Esophagus squamous epithelium (tissue), 5 donors: ENCODE results near the gene PAQR8. TPM values are rescaled to one million over a fixed set of nuclear protein-coding genes. Genes with fewer than 3 reads are reported as not detected.

Experiments used
- DNase-seq: peaks from one replicate; lab custom pipeline; 2025; lab: John Stamatoyannopoulos, UW
- H3K27ac ChIP-seq, 4 donors: fragments of 200-600 bp; sonication (generic); one replicate each; pipeline ENCODE4 v1.5.1; 2016 to 2019; ENCODE audit warnings: mild to moderate bottlenecking in 1 of 4
- H3K27me3 ChIP-seq, 4 donors: fragments of 200-600 bp; sonication (generic); 1 replicate in 3 of 4; 2 replicates in 1 of 4; pipeline versions ENCODE4 v1.5.1 to v1.6.0; 2017 to 2021; ENCODE audit warnings: antibody characterized with exemption in 1 of 4
- H3K36me3 ChIP-seq, 3 donors: fragments of 200-600 bp; sonication (generic); one replicate each; pipeline ENCODE4 v1.5.1; 2016 to 2019
- H3K4me1 ChIP-seq, 3 donors: fragments of 200-600 bp; sonication (generic); one replicate each; pipeline ENCODE4 v1.5.1; 2017 to 2019
- H3K4me3 ChIP-seq, 4 donors: fragments of 200-600 bp; sonication (generic); 1 replicate in 3 of 4; 2 replicates in 1 of 4; pipeline ENCODE4 v1.5.1; 2016 to 2019; ENCODE audit warnings: mild to moderate bottlenecking in 2 of 4, moderate library complexity in 1 of 4
- H3K9me3 ChIP-seq, 3 donors: fragments of 200-600 bp; sonication (generic); one replicate each; pipeline ENCODE4 v1.5.1; 2016 to 2019
- POLR2A ChIP-seq, 4 donors: fragments of 450-650 bp; IDR thresholded peaks; one replicate each; pipeline ENCODE4 v1.6.1; 2017; ENCODE audit warnings: antibody characterized with exemption in 4 of 4, mild to moderate bottlenecking in 4 of 4, moderate library complexity in 3 of 4
- WGBS, 2 donors: methylation state at CpG; one replicate each; pipeline ENCODE4 v1.1.5; 2018; 5-methylcytosine and 5-hydroxymethylcytosine counted together
- intact Hi-C: fragments of 100-400 bp; cut with DNase I; formaldehyde crosslinking; loops from one replicate; pipeline ENCODE4 v1.15.0; 2022
- total RNA-seq, 4 donors: library from RNA; depleted of rRNA; stranded (reverse); fragments of >200 nt; gene quantifications; one replicate each; pipeline ENCODE4 v1.1.0, GENCODE V29; 2016
- TF ChIP-seq, protein P1 (sequence below), 6 experiments: fragments of 450-650 bp in 4 of 6; fragments of 200-600 bp in 2 of 6; sonication (generic) in 2 of 6; IDR thresholded peaks; one replicate each; pipeline ENCODE4 v1.5.1; 2016 to 2019; ENCODE audit warnings: antibody characterized with exemption in 6 of 6, mild to moderate bottlenecking in 4 of 6, moderate library complexity in 4 of 6
- donor health status: DM: yes; HTN: yes; CAD: no.

Gene PAQR8
- total RNA-seq, 4 donors from 2014 or later = 1.7 to 22.5 (median 11.5) TPM

DNA sequence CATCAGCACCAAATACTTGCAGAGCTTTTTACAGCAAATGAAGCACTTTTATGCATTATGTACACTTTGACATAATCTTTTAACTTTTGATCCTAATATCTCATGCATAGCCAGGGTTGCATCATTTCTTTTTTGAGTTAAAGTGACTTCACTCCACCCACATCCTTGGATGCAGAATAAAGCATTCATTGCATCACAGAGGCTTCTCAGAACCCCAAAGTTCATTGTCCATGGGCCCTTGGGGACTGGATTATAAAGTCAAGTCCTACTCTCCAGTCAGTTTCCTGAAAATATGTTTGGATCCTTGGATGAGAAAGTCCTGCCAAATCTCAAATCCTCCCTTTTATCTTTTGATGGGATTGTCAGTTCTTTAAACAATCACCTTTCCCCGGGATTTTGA lies 47.5 kb downstream of the PAQR8 start:
- 20 to 22% methylated on average over 1 of the region's 1 CpG for WGBS, 2 donors

GRCh38 chr6:52410979-52411378 lies 49.0 kb downstream of the PAQR8 start:
- H3K9me3 ChIP-seq = no peaks in the 10 kb centered on the region
- H3K36me3 ChIP-seq = peaks cover 0 to 7% (median 0%) of the 10 kb centered on the region in 3 donors
- TF ChIP-seq, protein P1, sequence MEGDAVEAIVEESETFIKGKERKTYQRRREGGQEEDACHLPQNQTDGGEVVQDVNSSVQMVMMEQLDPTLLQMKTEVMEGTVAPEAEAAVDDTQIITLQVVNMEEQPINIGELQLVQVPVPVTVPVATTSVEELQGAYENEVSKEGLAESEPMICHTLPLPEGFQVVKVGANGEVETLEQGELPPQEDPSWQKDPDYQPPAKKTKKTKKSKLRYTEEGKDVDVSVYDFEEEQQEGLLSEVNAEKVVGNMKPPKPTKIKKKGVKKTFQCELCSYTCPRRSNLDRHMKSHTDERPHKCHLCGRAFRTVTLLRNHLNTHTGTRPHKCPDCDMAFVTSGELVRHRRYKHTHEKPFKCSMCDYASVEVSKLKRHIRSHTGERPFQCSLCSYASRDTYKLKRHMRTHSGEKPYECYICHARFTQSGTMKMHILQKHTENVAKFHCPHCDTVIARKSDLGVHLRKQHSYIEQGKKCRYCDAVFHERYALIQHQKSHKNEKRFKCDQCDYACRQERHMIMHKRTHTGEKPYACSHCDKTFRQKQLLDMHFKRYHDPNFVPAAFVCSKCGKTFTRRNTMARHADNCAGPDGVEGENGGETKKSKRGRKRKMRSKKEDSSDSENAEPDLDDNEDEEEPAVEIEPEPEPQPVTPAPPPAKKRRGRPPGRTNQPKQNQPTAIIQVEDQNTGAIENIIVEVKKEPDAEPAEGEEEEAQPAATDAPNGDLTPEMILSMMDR (IDR thresholded peaks at IDR 0.05) = no peak
- TF ChIP-seq POLR2A (IDR thresholded peaks at IDR 0.05) = no peak
- no peak for DNase-seq
- intact Hi-C loops = no loop called here
- no peaks in the 10 kb centered on the region for H3K27me3 ChIP-seq
- H3K4me3 ChIP-seq = no peak overlapping the region
- H3K27ac ChIP-seq = peak overlapping the region in 2 of 4 donors; percentile 4 to 47
- H3K4me1 ChIP-seq = peaks cover 0 to 20% (median 8%) of the 10 kb centered on the region in 3 donors

More for the DNA sequence above, 47.5 kb downstream of the PAQR8 start:
- H3K27me3 ChIP-seq = no peaks in the 10 kb centered on the region
- peaks cover 0 to 19% (median 0%) of the 10 kb centered on the region in 3 donors for H3K36me3 ChIP-seq
- no peak for TF ChIP-seq POLR2A (IDR thresholded peaks at IDR 0.05)
- TF ChIP-seq, protein P1 (IDR thresholded peaks at IDR 0.05) = no peak
- H3K27ac ChIP-seq = peak overlapping the region in 1 of 4 donors; percentile 47
- peaks cover 0 to 19% (median 8%) of the 10 kb centered on the region in 3 donors for H3K4me1 ChIP-seq
- DNase-seq = no peak
- H3K9me3 ChIP-seq = no peaks in the 10 kb centered on the region
- intact Hi-C loops = loop anchor here (10.0 kb wide), 1 partner anchor 125 kb away; the partner anchor contains the start of gene MCM3
- no peak overlapping the region for H3K4me3 ChIP-seq

DNA sequence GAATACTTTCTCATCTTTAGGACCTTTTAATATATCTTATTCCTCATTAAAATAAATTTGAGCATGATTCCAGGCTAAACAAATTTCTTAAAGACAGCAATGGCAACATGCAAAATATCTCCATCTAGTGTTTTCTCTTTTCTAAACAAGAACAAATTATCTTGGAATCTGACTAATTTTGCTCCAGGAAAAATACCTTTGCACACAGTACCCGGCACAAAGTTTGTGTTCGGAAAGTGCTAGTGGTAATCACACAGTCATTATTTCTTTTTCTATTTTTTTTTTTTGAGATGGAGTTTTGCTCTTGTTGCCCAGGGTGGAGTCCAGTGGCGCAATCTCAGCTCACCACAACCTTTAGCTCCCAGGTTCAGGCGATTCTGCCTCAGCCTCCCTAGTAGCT lies 50.0 kb downstream of the PAQR8 start:
- no peak overlapping the region for H3K4me3 ChIP-seq
- no peaks in the 10 kb centered on the region for H3K9me3 ChIP-seq
- 54 to 60% methylated on average over 4 of the region's 4 CpGs for WGBS, 2 donors
- H3K4me1 ChIP-seq = peaks cover 0 to 29% (median 15%) of the 10 kb centered on the region in 3 donors
- H3K36me3 ChIP-seq = peaks cover 0 to 7% (median 0%) of the 10 kb centered on the region in 3 donors
- H3K27me3 ChIP-seq = no peaks in the 10 kb centered on the region
- TF ChIP-seq, protein P1 (IDR thresholded peaks at IDR 0.05) = no peak
- TF ChIP-seq POLR2A (IDR thresholded peaks at IDR 0.05) = no peak
- intact Hi-C loops = no loop called here
- no peak for DNase-seq
- H3K27ac ChIP-seq = peak overlapping the region in 1 of 4 donors; percentile 30

DNA sequence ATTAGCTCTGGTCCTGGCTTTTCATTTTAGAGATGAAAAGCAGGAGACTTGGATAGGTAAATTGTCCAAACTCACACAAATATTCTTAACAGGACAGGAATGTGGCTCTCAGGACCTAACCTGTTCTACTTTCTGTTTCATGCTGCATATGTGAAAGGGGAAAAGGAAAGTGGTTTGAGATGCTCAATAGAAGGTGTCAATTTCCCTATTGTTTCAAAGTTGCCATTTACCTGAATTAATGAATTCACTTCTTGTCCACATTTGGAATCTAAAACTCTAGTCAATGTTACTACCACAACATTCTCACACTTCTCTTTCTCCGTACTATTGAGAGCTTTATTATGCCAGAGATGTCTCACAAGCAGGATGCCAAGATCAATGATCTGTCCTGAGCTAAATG lies 53.4 kb downstream of the PAQR8 start:
- H3K36me3 ChIP-seq = no peaks in the 10 kb centered on the region
- H3K4me3 ChIP-seq = no peak overlapping the region
- TF ChIP-seq, protein P1 (IDR thresholded peaks at IDR 0.05) = no peak
- TF ChIP-seq POLR2A (IDR thresholded peaks at IDR 0.05) = no peak
- 53 to 54% methylated on average over 1 of the region's 1 CpG for WGBS, 2 donors
- H3K9me3 ChIP-seq = no peaks in the 10 kb centered on the region
- intact Hi-C loops = loop anchor here (5.0 kb wide), 2 partner anchors 177 to 247 kb away; no protein-coding TSS in a partner anchor
- no peak for DNase-seq
- H3K27me3 ChIP-seq = no peaks in the 10 kb centered on the region
- H3K27ac ChIP-seq = no peak overlapping the region
- peaks cover 6 to 33% (median 24%) of the 10 kb centered on the region in 3 donors for H3K4me1 ChIP-seq

- H3K27ac ChIP-seq = no peak overlapping the region
- H3K4me3 ChIP-seq = no peak overlapping the region
- H3K9me3 ChIP-seq = no peaks in the 10 kb centered on the region
- DNase-seq = no peak
- H3K27me3 ChIP-seq = no peaks in the 10 kb centered on the region
- intact Hi-C loops = loop anchor here (5.0 kb wide), 2 partner anchors 176 to 246 kb away; no protein-coding TSS in a partner anchor
- no peaks in the 10 kb centered on the region for H3K36me3 ChIP-seq
- peaks cover 6 to 35% (median 24%) of the 10 kb centered on the region in 3 donors for H3K4me1 ChIP-seq
- WGBS, 2 donors = 36 to 40% methylated on average over 6 of the region's 6 CpGs
- TF ChIP-seq, protein P1 (IDR thresholded peaks at IDR 0.05) = no peak
- no peak for TF ChIP-seq POLR2A (IDR thresholded peaks at IDR 0.05)
Observed at GRCh38 chr6:52415917-52416628, 54.1 kb downstream of the PAQR8 start.
